Upper lobe of right lung (tissue), 1 donor: ENCODE results near the gene MAP4K5. TPM values are rescaled to one million over a fixed set of nuclear protein-coding genes. Genes with fewer than 3 reads are reported as not detected.
A peak's percentile ranks its signal among the peaks of the same experiment; 100 is the strongest.

Source experiments
- ATAC-seq: fragments of 200-7000 bp; cut with Tn5 transposase; one replicate; pipeline ENCODE4 v1.9.1; 2020; ENCODE audit warnings: mild to moderate bottlenecking, moderate library complexity
- DNase-seq: peaks from one replicate; pipeline ENCODE4 v3.0.0-alpha.2; 2020
- H3K27ac ChIP-seq: fragments of 200-600 bp; one replicate; pipeline ENCODE4 v1.8.0; 2022
- H3K27me3 ChIP-seq: fragments of 200-600 bp; one replicate; pipeline ENCODE4 v1.8.0; 2022; ENCODE audit warnings: mild to moderate bottlenecking
- H3K36me3 ChIP-seq: fragments of 200-600 bp; one replicate; pipeline ENCODE4 v1.8.0; 2022
- H3K4me1 ChIP-seq: fragments of 200-600 bp; one replicate; pipeline ENCODE4 v1.8.0; 2022
- H3K4me3 ChIP-seq: fragments of 200-600 bp; one replicate; pipeline ENCODE4 v1.8.0; 2022; ENCODE audit warnings: mild to moderate bottlenecking
- H3K9me3 ChIP-seq: fragments of 200-600 bp; one replicate; pipeline ENCODE4 v1.8.0; 2022
- intact Hi-C: fragments of 100-400 bp; cut with DNase I; formaldehyde crosslinking; loops from one replicate; pipeline ENCODE4 v1.11.0; 2022
- total RNA-seq: library from RNA; stranded (reverse); fragmentation: NEBNext Ultra II Directional; extraction: Animal tissue kit (Norgen Biotek cat#: 25700); gene quantifications from one replicate; pipeline ENCODE4 v1.2.1, GENCODE V29; 2021
- TF ChIP-seq, protein P1 (sequence below): fragments of 200-600 bp; IDR thresholded peaks from one replicate; pipeline ENCODE4 v1.8.0; 2022; ENCODE audit warnings: antibody characterized with exemption
- donor health status: DM: no; HTN: yes; CAD: no; lungs with severe emphysema.

MAP4K5 gene
- total RNA-seq, 1 donor from 2014 or later = 46.3 TPM

DNA sequence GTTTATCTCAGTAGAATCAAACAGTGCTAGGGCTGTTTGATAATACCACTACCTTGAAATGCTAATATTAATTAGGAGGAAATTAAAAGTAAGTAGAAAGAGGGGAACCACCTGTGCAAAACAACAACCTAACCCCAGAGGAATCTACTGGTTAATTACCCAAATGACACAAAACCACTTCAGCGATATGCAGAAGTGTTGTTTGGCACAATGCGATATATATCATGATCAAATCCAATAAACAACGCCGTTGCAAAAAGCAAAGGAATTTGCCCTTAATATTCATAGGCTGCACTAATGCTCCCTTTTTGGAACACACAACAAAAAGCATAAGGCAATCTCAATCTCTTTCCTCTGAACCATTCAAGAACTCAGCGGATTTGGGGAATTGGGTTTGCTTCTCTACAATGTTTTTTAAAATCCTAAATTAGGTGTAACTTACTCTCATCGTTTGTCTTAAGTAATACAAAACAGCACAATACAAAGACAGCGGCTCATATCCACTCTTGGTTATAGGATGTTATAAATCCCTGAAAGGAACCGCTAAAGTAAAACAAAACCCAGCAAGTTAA is 1.5 kb downstream of the MAP4K5 start:
- peak overlapping the region; percentile 96 for H3K4me3 ChIP-seq
- H3K4me1 ChIP-seq = peaks cover 43% of the 10 kb centered on the region
- no peak overlapping the region for H3K27ac ChIP-seq
- H3K36me3 ChIP-seq = peaks cover 6% of the 10 kb centered on the region
- H3K9me3 ChIP-seq = no peaks in the 10 kb centered on the region
- ATAC-seq (no peak), DNase-seq (no peak)
- intact Hi-C loops = loop anchor here (10.0 kb wide), 1 partner anchor 206 kb away; no protein-coding TSS in a partner anchor
- TF ChIP-seq, protein P1, sequence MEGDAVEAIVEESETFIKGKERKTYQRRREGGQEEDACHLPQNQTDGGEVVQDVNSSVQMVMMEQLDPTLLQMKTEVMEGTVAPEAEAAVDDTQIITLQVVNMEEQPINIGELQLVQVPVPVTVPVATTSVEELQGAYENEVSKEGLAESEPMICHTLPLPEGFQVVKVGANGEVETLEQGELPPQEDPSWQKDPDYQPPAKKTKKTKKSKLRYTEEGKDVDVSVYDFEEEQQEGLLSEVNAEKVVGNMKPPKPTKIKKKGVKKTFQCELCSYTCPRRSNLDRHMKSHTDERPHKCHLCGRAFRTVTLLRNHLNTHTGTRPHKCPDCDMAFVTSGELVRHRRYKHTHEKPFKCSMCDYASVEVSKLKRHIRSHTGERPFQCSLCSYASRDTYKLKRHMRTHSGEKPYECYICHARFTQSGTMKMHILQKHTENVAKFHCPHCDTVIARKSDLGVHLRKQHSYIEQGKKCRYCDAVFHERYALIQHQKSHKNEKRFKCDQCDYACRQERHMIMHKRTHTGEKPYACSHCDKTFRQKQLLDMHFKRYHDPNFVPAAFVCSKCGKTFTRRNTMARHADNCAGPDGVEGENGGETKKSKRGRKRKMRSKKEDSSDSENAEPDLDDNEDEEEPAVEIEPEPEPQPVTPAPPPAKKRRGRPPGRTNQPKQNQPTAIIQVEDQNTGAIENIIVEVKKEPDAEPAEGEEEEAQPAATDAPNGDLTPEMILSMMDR = no peak
- H3K27me3 ChIP-seq = no peaks in the 10 kb centered on the region

DNA sequence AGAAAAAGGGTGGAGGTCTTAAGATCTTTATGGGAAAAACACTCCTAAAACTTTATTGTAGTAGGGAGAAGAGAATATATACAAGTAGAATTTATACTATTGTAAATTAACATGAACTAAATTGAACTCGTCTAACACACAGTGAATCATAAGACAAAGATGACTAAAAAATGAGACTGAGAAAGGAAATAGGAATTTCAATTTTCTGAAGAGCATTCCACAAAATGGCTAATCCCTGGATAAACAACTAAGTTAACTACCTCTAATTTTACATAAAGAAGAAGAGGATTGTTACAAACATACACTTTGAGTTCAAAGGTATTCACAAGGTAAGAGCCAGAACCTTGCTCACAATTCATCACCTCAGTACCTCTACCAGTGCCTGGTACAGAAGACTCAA is 2.0 kb downstream of the MAP4K5 start:
- peaks cover 47% of the 10 kb centered on the region for H3K4me1 ChIP-seq
- H3K27ac ChIP-seq = peak overlapping the region; percentile 36
- intact Hi-C loops = loop anchor here (10.0 kb wide), 1 partner anchor 206 kb away; no protein-coding TSS in a partner anchor
- peaks cover 6% of the 10 kb centered on the region for H3K36me3 ChIP-seq
- H3K4me3 ChIP-seq = peak overlapping the region; percentile 96
- no peak for ATAC-seq
- DNase-seq = no peak
- no peaks in the 10 kb centered on the region for H3K9me3 ChIP-seq
- H3K27me3 ChIP-seq = no peaks in the 10 kb centered on the region
- TF ChIP-seq, protein P1 = no peak

DNA sequence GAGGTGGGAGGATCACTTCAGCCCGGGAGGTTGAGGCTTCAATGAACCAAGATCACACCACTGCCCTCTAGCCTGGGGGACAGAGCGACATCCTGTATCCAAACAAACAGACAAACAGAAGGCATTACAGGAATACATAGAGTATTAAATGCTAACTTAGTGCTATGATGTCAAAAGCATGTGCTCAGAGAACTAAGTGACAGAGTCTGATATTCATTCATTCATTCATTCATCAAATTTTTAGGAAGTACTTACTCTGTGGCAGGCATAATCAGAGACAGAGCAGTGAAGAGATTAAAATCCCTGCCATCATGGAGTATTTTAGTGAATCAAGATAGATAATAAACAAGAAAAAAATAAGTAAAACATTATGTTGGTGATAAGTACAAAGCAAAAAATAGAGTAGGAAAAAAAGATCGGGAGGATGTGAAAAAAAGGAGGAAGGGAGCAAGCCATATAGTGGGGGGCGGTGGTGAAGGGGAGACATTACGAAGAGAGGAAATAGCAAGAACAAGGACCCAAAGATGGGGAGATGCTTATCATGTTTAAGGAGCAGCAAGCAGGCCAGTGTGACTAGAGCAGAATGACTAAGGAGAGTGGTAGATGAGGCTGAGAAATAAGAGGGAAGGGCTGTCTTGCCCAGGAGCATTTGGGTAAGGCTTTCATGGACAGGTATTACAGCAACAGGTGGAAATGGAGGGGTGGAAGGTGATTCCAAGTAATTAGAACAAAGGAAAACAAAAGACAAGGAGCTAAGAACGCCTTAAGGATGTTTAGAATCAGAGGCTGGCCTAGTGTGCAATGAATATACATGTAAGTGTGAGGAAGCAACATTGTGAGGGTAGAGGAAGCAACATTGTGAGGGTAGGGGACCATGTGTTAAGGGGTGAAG is 2.8 kb downstream of the MAP4K5 start:
- H3K9me3 ChIP-seq = no peaks in the 10 kb centered on the region
- TF ChIP-seq, protein P1 = no peak
- H3K27me3 ChIP-seq = no peaks in the 10 kb centered on the region
- intact Hi-C loops = loop anchor here (10.0 kb wide), 1 partner anchor 205 kb away; no protein-coding TSS in a partner anchor
- ATAC-seq = no peak
- H3K27ac ChIP-seq = peak overlapping the region; percentile 36
- H3K36me3 ChIP-seq = peaks cover 6% of the 10 kb centered on the region
- no peak overlapping the region for H3K4me3 ChIP-seq
- DNase-seq = no peak
- peaks cover 52% of the 10 kb centered on the region for H3K4me1 ChIP-seq

- H3K27me3 ChIP-seq = no peaks in the 10 kb centered on the region
- H3K4me3 ChIP-seq = no peak overlapping the region
- H3K4me1 ChIP-seq = peaks cover 57% of the 10 kb centered on the region
- H3K9me3 ChIP-seq = no peaks in the 10 kb centered on the region
- intact Hi-C loops = no loop called here
- ATAC-seq = no peak
- no peak for DNase-seq
- TF ChIP-seq, protein P1 = no peak
- peaks cover 6% of the 10 kb centered on the region for H3K36me3 ChIP-seq
- no peak overlapping the region for H3K27ac ChIP-seq
These were observed 4.4 kb downstream of the MAP4K5 start for GRCh38 chr14:50528000-50528399.

- TF ChIP-seq, protein P1 = no peak
- Histone ChIP-seq H3K27me3 (no peaks in the 10 kb centered on the region), H3K27ac (no peak overlapping the region), H3K4me3 (no peak overlapping the region), H3K4me1 (peaks cover 56% of the 10 kb centered on the region), H3K9me3 (no peaks in the 10 kb centered on the region), H3K36me3 (peaks cover 6% of the 10 kb centered on the region)
- DNase-seq (no peak), ATAC-seq (no peak)
- intact Hi-C loops = no loop called here
These were observed 7.4 kb downstream of the MAP4K5 start for GRCh38 chr14:50524731-50525515.
